Activated CD4-positive, alpha-beta T cell treated with anti-CD3 and anti-CD28 coated beads, Interleukin-10, Interleukin-2, amounts not matched to agents 100 ng/mL and 50 ng/mL, durations not matched to agents 16 hours and 8 hours (primary cell): ENCODE results near the gene FTO.

Experiments
- DNase-seq: peaks from one replicate; pipeline ENCODE4 v3.0.0-alpha.2; 2020

The FTO gene

GRCh38 chr16:54106057-54106456 is 402.1 kb downstream of the FTO start:
- DNase-seq: no peak

GRCh38 chr16:54107583-54108202 is 403.7 kb downstream of the FTO start:
- DNase-seq: no peak

GRCh38 chr16:54110016-54110981 is 406.3 kb downstream of the FTO start:
- no peak for DNase-seq

- DNase-seq: no peak
These were observed 408.7 kb downstream of the FTO start for GRCh38 chr16:54112451-54113206.

GRCh38 chr16:54115558-54115957 is 411.6 kb downstream of the FTO start:
- DNase-seq: no peak

- no peak for DNase-seq
These were observed 412.2 kb downstream of the FTO start for GRCh38 chr16:54116124-54116655.

GRCh38 chr16:54118846-54119245 is 414.9 kb downstream of the FTO start:
- no peak for DNase-seq

GRCh38 chr16:54120846-54121480 is 417.0 kb downstream of the FTO start:
- no peak for DNase-seq

GRCh38 chr16:54121539-54122295 is 417.8 kb downstream of the FTO start:
- no peak for DNase-seq

GRCh38 chr16:54123766-54124165 is 419.8 kb downstream of the FTO start:
- DNase-seq: no peak

GRCh38 chr16:54125751-54126655 is 422.0 kb downstream of the FTO start:
- no peak for DNase-seq

GRCh38 chr16:54126907-54127306 is 423.0 kb downstream of the FTO start:
- DNase-seq: no peak

GRCh38 chr16:54128629-54129234 is 424.8 kb downstream of the FTO start:
- DNase-seq: no peak

GRCh38 chr16:54129810-54130209 is 425.9 kb downstream of the FTO start:
- no peak for DNase-seq

GRCh38 chr16:54135361-54136275 is 431.7 kb downstream of the FTO start:
- DNase-seq: no peak

- no peak for DNase-seq
These were observed 432.3 kb downstream of the FTO start for GRCh38 chr16:54136276-54136625.

- DNase-seq: no peak
These were observed 436.3 kb downstream of the FTO start for GRCh38 chr16:54140057-54140787.

GRCh38 chr16:54140788-54141136 is 436.8 kb downstream of the FTO start:
- DNase-seq: no peak

- no peak for DNase-seq
These were observed 438.8 kb downstream of the FTO start for GRCh38 chr16:54142787-54143186.
